CD14-positive monocyte (primary cell): ENCODE results near the gene ARHGAP10. TPM values are rescaled to one million over a fixed set of nuclear protein-coding genes. Genes with fewer than 3 reads are reported as not detected.

Experiments used
- DNase-seq, 3 donors: peaks; one replicate each; pipeline ENCODE4 v3.0.0-alpha.2; 2011 to 2022
- H2AFZ ChIP-seq: 2 replicates; pipeline ENCODE4 v1.6.0; 2012; ENCODE audit warnings: mild to moderate bottlenecking, low read depth, low read length, inconsistent platforms; ENCODE audit not compliant: insufficient read depth, poor library complexity, severe bottlenecking
- H3K27ac ChIP-seq, 2 donors: 1 replicate in 1 of 2; 2 replicates in 1 of 2; pipeline ENCODE4 v1.5.1; 2012 to 2013; ENCODE audit warnings: low read length in 2 of 2, control low read depth in 1 of 2, inconsistent platforms in 1 of 2, low read depth in 1 of 2, mild to moderate bottlenecking in 1 of 2
- H3K27me3 ChIP-seq, 2 donors: one replicate each; pipeline versions ENCODE4 v1.6.0 to v1.6.1; 2011 to 2013; ENCODE audit warnings: low read length in 2 of 2; ENCODE audit not compliant: control insufficient read depth in 2 of 2, insufficient read depth in 2 of 2
- H3K36me3 ChIP-seq, 2 donors: replicated peaks in 1 of 2; 1 replicate in 1 of 2; 2 replicates in 1 of 2; pipeline versions ENCODE4 v1.5.1 to v1.6.1; 2012 to 2013; ENCODE audit warnings: low read length in 2 of 2, control low read depth in 1 of 2, inconsistent platforms in 1 of 2, mild to moderate bottlenecking in 1 of 2; ENCODE audit not compliant: insufficient read depth in 2 of 2, control insufficient read depth in 1 of 2
- H3K4me1 ChIP-seq, 2 donors: 1 replicate in 1 of 2; 2 replicates in 1 of 2; pipeline versions ENCODE4 v1.5.1 to v1.6.1; 2012 to 2013; ENCODE audit warnings: low read length in 2 of 2, control low read depth in 1 of 2, inconsistent platforms in 1 of 2, mild to moderate bottlenecking in 1 of 2, moderate library complexity in 1 of 2; ENCODE audit not compliant: insufficient read depth in 2 of 2, control insufficient read depth in 1 of 2
- H3K4me2 ChIP-seq: replicated peaks from 2 replicates; pipeline ENCODE3; 2012; ENCODE audit warnings: low read length, moderate library complexity, mild to moderate bottlenecking; ENCODE audit not compliant: poor library complexity, severe bottlenecking; ENCODE audit errors: extremely low read depth
- H3K4me3 ChIP-seq, 3 experiments: fragments of 200-600 bp in 1 of 3; sonication (generic) in 1 of 3; replicated peaks in 1 of 3; 1 replicate in 2 of 3; 2 replicates in 1 of 3; pipeline ENCODE4 v1.5.1; 2011 to 2013; ENCODE audit warnings: low read length in 3 of 3, mild to moderate bottlenecking in 3 of 3, control low read depth in 2 of 3, low read depth in 2 of 3, inconsistent platforms in 1 of 3, moderate library complexity in 1 of 3
- H3K79me2 ChIP-seq: 2 replicates; pipeline ENCODE4 v1.6.0; 2012; ENCODE audit warnings: mild to moderate bottlenecking, control low read depth, inconsistent platforms, low read length, moderate library complexity; ENCODE audit not compliant: insufficient read depth
- H3K9ac ChIP-seq: 2 replicates; pipeline ENCODE4 v1.6.0; 2017; ENCODE audit warnings: low read length, mild to moderate bottlenecking; ENCODE audit not compliant: insufficient read depth, poor library complexity, severe bottlenecking
- H3K9me3 ChIP-seq, 2 donors: replicated peaks in 1 of 2; 1 replicate in 1 of 2; 2 replicates in 1 of 2; pipeline versions ENCODE4 v1.5.1 to v1.6.1; 2012 to 2013; ENCODE audit warnings: low read length in 2 of 2, control low read depth in 1 of 2; ENCODE audit not compliant: control insufficient read depth in 1 of 2, insufficient read depth in 1 of 2
- H4K20me1 ChIP-seq: 2 replicates; pipeline ENCODE4 v1.6.0; 2012; ENCODE audit warnings: mild to moderate bottlenecking, low read length, control low read depth, moderate library complexity; ENCODE audit not compliant: insufficient read depth
- H3K27ac Mint-ChIP-seq, 7 donors: one replicate each; pipeline ENCODE4 v1.8.0; 2020; ENCODE audit warnings: mild to moderate bottlenecking in 7 of 7, mixed read lengths in 7 of 7, moderate library complexity in 6 of 7, inconsistent platforms in 2 of 7
- H3K27me3 Mint-ChIP-seq, 3 donors: one replicate each; pipeline ENCODE4 v1.8.0; 2021 to 2022; ENCODE audit warnings: low read depth in 3 of 3, mild to moderate bottlenecking in 3 of 3, mixed read lengths in 3 of 3, moderate library complexity in 3 of 3, inconsistent platforms in 1 of 3
- H3K36me3 Mint-ChIP-seq, 2 donors: one replicate each; pipeline ENCODE4 v1.8.0; 2020; ENCODE audit warnings: mixed read lengths in 2 of 2, inconsistent platforms in 1 of 2, mild to moderate bottlenecking in 1 of 2
- H3K4me1 Mint-ChIP-seq: one replicate; pipeline ENCODE4 v1.8.0; 2020; ENCODE audit warnings: mild to moderate bottlenecking, mixed read lengths
- H3K4me3 Mint-ChIP-seq, 2 donors: one replicate each; pipeline ENCODE4 v1.8.0; 2020; ENCODE audit warnings: mild to moderate bottlenecking in 2 of 2, mixed read lengths in 2 of 2, moderate library complexity in 1 of 2
- H3K9me3 Mint-ChIP-seq, 7 donors: one replicate each; pipeline ENCODE4 v1.8.0; 2020 to 2022; ENCODE audit warnings: mixed read lengths in 7 of 7, mild to moderate bottlenecking in 6 of 7, moderate library complexity in 6 of 7, inconsistent platforms in 2 of 7
- CTCF ChIP-seq: fragments of 200-600 bp; IDR thresholded peaks from one replicate; pipeline ENCODE4 v1.8.0; 2022; ENCODE audit warnings: antibody characterized with exemption, mild to moderate bottlenecking
- WGBS: methylation state at CpG from one replicate; pipeline ENCODE4 v1.1.5; 2013; ENCODE audit warnings: missing lambda C conversion rate; ENCODE audit not compliant: insufficient coverage; 5-methylcytosine and 5-hydroxymethylcytosine counted together
- intact Hi-C, 2 donors: fragments of 100-400 bp; cut with micrococcal nuclease; formaldehyde crosslinking; loops; one replicate each; pipeline versions ENCODE4 v1.15.0 to v1.15.1; 2023
- polyA plus RNA-seq, 3 donors: library from polyadenylated mRNA; depleted of rRNA in 1 of 3; unstranded in 2 of 3; stranded (reverse) in 1 of 3; fragments of 300-500 nt in 2 of 3; fragments of >200 nt in 1 of 3; fragmentation: Illumina TruSeq in 2 of 3; gene quantifications; 1 replicate in 2 of 3; 2 replicates in 1 of 3; pipeline ENCODE4 v1.2.3, GENCODE V29; 2012 to 2021

The ARHGAP10 gene
- polyA plus RNA-seq, 3 donors = 1.7 to 4.3 (median 3.0) TPM

GRCh38 chr4:148114436-148114835, 382.5 kb downstream of the ARHGAP10 start:
- Mint-ChIP-seq H3K27me3 (no peaks in the 10 kb centered on the region), H3K9me3 (peaks cover 0 to 3% (median 1%) of the 10 kb centered on the region in 7 donors), H3K36me3 (no peaks in the 10 kb centered on the region), H3K4me1 (peaks cover 2% of the 10 kb centered on the region), H3K27ac (no peak overlapping the region), H3K4me3 (no peak overlapping the region)
- no peak overlapping the region for H3K4me3 ChIP-seq
- H3K4me2 ChIP-seq = no peak overlapping the region
- H3K27me3 ChIP-seq = no peaks in the 10 kb centered on the region
- H3K79me2 ChIP-seq = no peaks in the 10 kb centered on the region
- H3K9me3 ChIP-seq = no peaks in the 10 kb centered on the region
- intact Hi-C loops = no loop called here
- no peak overlapping the region for H3K9ac ChIP-seq
- H3K4me1 ChIP-seq = no peaks in the 10 kb centered on the region
- H4K20me1 ChIP-seq = no peaks in the 10 kb centered on the region
- H3K36me3 ChIP-seq = no peaks in the 10 kb centered on the region
- no peak for TF ChIP-seq CTCF
- DNase-seq = no peak
- H2AFZ ChIP-seq = no peak overlapping the region
- no peak overlapping the region for H3K27ac ChIP-seq

- Mint-ChIP-seq H3K9me3 (peaks cover 0 to 7% (median 2%) of the 10 kb centered on the region in 7 donors), H3K36me3 (no peaks in the 10 kb centered on the region), H3K4me1 (peaks cover 2% of the 10 kb centered on the region), H3K27me3 (no peaks in the 10 kb centered on the region), H3K4me3 (no peak overlapping the region), H3K27ac (no peak overlapping the region)
- no peak for DNase-seq
- H3K4me2 ChIP-seq = no peak overlapping the region
- no peak overlapping the region for H3K27ac ChIP-seq
- no peaks in the 10 kb centered on the region for H4K20me1 ChIP-seq
- no peaks in the 10 kb centered on the region for H3K4me1 ChIP-seq
- H3K4me3 ChIP-seq = no peak overlapping the region
- H2AFZ ChIP-seq = no peak overlapping the region
- no peak for TF ChIP-seq CTCF
- intact Hi-C loops = no loop called here
- no peak overlapping the region for H3K9ac ChIP-seq
- no peaks in the 10 kb centered on the region for H3K36me3 ChIP-seq
- WGBS = no CpG with 5 or more reads among the region's 2 CpGs
- H3K27me3 ChIP-seq = no peaks in the 10 kb centered on the region
- H3K9me3 ChIP-seq = no peaks in the 10 kb centered on the region
- no peaks in the 10 kb centered on the region for H3K79me2 ChIP-seq
Observed at GRCh38 chr4:148116264-148116663, 384.4 kb downstream of the ARHGAP10 start.
